Measurements from ENCODE around the gene CDKN1A.

CDKN1A gene

DNA sequence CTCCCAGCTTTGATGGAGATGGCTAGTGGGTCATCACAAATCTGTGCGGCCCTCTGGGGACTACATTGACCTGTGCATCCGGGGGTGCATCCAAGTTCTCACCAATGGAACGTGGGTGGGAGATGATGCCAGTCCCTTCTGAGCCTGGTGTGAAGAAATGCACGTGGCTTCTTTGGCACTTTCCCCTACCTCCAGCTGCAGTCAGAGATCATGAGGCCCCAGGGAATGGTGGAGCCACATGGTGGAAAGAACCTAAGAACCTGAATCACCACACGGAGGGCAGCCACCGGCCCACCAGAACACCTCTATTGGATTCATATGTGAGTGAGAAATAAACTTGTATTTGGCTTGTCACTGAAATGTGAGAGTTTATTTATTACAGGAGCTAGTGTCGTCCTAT lies 9.9 kb upstream of the CDKN1A start:
- H3K4me3 ChIP-seq (ENCODE audit: low read length), result no peak overlapping the region
- peaks cover 31% of the 10 kb centered on the region for H3K4me1 ChIP-seq (ENCODE audit: control insufficient read depth, insufficient read depth, low read length)
- H3K36me3 ChIP-seq (ENCODE audit: control insufficient read depth, insufficient read depth, low read length, severe bottlenecking), result no peaks in the 10 kb centered on the region
- DNase-seq (ENCODE audit: low read depth), result no peak
- H3K9ac ChIP-seq (ENCODE audit: low read length), result no peak overlapping the region
- no peaks in the 10 kb centered on the region for H3K9me3 ChIP-seq (ENCODE audit: control insufficient read depth, low read length)
- H3K27me3 ChIP-seq (replicated peaks; ENCODE audit: control insufficient read depth, insufficient read depth, low read length), result no peaks in the 10 kb centered on the region

DNA sequence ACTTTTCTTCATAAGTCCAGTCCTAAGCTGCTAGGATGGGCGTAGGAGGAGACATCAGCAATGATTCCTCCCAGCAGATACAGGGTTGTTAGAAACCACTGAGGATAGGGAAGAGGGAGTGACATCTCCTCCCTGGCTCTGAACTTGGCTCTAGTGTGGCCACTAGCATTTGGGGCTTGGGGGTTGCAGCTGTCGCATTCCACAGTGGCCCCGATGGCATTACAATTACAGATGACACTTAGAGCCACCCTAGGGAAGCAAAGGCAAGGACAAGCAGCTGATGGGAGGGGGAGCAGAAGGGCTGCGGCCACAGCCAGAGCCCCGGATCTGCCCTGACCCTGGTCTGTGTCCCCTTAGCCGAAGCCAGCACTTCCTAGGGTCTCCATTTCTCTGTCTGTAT lies 9.5 kb upstream of the CDKN1A start:
- H3K27me3 ChIP-seq (replicated peaks; ENCODE audit: control insufficient read depth, insufficient read depth, low read length), result no peaks in the 10 kb centered on the region
- no peak overlapping the region for H3K9ac ChIP-seq (ENCODE audit: low read length)
- no peak overlapping the region for H3K4me3 ChIP-seq (ENCODE audit: low read length)
- DNase-seq (ENCODE audit: low read depth), result no peak
- peaks cover 29% of the 10 kb centered on the region for H3K4me1 ChIP-seq (ENCODE audit: control insufficient read depth, insufficient read depth, low read length)
- no peaks in the 10 kb centered on the region for H3K9me3 ChIP-seq (ENCODE audit: control insufficient read depth, low read length)
- H3K36me3 ChIP-seq (ENCODE audit: control insufficient read depth, insufficient read depth, low read length, severe bottlenecking), result no peaks in the 10 kb centered on the region

DNA sequence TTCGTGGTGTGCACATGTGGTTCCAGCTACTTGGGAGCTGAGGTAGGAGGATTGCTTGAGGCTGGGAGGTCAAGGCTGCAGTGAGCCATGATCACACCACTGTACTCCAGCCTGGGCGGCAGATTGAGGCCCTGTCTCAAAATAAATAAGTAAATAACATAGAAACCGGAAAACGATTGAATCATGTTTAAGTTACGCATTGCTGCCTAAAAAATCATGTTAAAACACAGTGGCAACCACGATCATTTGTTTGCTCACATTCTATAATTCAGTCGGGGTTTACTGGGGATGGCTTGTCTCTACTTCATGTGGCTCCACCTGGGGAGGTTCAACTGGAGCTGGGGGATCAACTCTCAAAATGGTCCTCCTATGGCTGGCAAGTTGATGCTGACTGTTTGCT lies 8.2 kb upstream of the CDKN1A start:
- peaks cover 29% of the 10 kb centered on the region for H3K4me1 ChIP-seq (ENCODE audit: control insufficient read depth, insufficient read depth, low read length)
- no peak overlapping the region for H3K4me3 ChIP-seq (ENCODE audit: low read length)
- H3K9me3 ChIP-seq (ENCODE audit: control insufficient read depth, low read length), result no peaks in the 10 kb centered on the region
- H3K9ac ChIP-seq (ENCODE audit: low read length), result no peak overlapping the region
- no peaks in the 10 kb centered on the region for H3K36me3 ChIP-seq (ENCODE audit: control insufficient read depth, insufficient read depth, low read length, severe bottlenecking)
- H3K27me3 ChIP-seq (replicated peaks; ENCODE audit: control insufficient read depth, insufficient read depth, low read length), result no peaks in the 10 kb centered on the region
- no peak for DNase-seq (ENCODE audit: low read depth)

DNA sequence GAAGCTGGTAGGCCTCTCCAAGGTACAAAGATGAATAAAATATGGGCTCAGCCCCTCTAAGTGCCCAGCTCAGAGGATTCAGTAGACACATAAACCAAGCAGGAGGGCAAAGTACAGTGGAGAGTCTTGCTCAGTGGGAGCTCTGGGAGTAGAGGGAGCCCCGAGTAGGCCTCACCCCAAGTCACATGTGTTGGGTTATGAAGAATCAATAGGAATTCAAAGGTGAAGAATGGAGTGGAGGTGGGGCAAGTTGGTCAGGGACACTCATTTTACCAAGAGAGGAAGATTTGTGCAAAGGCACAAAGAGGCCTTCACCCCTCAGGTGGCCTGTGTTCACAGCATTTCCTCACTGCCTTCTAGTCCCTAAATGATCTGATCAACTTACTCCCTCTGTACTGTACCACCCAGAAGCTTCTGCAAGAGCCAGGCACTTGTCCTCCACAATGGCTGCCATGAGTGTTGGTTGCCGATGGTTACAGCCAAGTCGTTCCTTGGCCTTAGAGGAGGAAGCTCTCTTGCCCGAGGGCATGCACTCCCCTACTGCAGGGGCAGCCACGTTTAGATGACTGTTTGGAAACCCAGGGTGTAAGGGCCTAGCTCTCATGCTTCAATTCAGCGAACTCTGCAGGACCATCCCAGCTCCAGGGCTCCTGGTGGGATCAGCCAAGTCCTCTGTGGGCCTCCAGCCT lies 6.7 kb upstream of the CDKN1A start:
- no peak overlapping the region for H3K4me3 ChIP-seq (ENCODE audit: low read length)
- no peak for DNase-seq (ENCODE audit: low read depth)

DNA sequence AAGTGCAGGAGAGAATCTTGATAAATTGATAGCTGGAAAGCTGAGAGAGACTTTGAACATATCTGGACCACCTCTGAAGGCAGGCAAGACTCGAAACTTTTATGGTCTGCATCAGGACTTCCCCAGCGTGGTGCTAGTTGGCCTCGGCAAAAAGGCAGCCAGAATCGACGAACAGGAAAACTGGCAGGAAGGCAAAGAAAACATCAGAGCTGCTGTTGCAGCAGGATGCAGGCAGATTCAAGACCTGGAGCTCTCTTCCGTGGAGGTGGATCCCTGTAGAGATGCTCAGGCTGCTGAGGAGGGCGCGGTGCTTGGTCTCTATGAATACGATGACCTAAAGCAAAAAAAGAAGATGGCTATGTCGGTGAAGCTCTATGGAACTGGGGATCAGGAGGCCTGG lies 4.6 kb upstream of the CDKN1A start:
- H3K4me3 ChIP-seq (ENCODE audit: low read length), result no peak overlapping the region
- no peaks in the 10 kb centered on the region for H3K9me3 ChIP-seq (ENCODE audit: control insufficient read depth, low read length)
- no peaks in the 10 kb centered on the region for H3K36me3 ChIP-seq (ENCODE audit: control insufficient read depth, insufficient read depth, low read length, severe bottlenecking)
- H3K9ac ChIP-seq (ENCODE audit: low read length), result no peak overlapping the region
- peaks cover 29% of the 10 kb centered on the region for H3K4me1 ChIP-seq (ENCODE audit: control insufficient read depth, insufficient read depth, low read length)
- H3K27me3 ChIP-seq (replicated peaks; ENCODE audit: control insufficient read depth, insufficient read depth, low read length), result no peaks in the 10 kb centered on the region
- no peak for DNase-seq (ENCODE audit: low read depth)

More for the DNA sequence above, 6.7 kb upstream of the CDKN1A start:
- H3K36me3 ChIP-seq (ENCODE audit: control insufficient read depth, insufficient read depth, low read length, severe bottlenecking), result no peaks in the 10 kb centered on the region
- no peaks in the 10 kb centered on the region for H3K27me3 ChIP-seq (replicated peaks; ENCODE audit: control insufficient read depth, insufficient read depth, low read length)
- peaks cover 32% of the 10 kb centered on the region for H3K4me1 ChIP-seq (ENCODE audit: control insufficient read depth, insufficient read depth, low read length)
- no peak overlapping the region for H3K9ac ChIP-seq (ENCODE audit: low read length)
- no peaks in the 10 kb centered on the region for H3K9me3 ChIP-seq (ENCODE audit: control insufficient read depth, low read length)

DNA sequence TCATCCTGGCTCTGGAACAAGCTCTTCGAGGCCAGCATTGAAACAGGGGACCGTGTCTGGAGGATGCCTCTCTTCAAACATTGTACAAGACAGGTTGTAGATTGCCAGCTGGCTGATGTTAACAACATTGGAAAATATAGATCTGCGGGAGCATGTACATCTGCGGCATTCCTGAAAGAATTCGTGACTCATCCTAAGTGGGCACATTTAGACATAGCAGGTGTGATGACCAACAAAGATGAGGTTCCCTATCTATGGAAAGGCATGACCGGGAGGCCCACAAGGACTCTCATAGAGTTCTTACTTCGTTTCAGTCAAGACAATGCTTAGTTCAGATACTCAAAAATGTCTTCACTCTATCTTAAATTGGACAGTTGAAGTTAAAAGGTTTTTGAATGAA lies 3.6 kb upstream of the CDKN1A start:
- Histone ChIP-seq H3K9me3 (ENCODE audit: control insufficient read depth, low read length) (no peaks in the 10 kb centered on the region), H3K36me3 (ENCODE audit: control insufficient read depth, insufficient read depth, low read length, severe bottlenecking) (no peaks in the 10 kb centered on the region), H3K9ac (ENCODE audit: low read length) (no peak overlapping the region), H3K27me3 (replicated peaks; ENCODE audit: control insufficient read depth, insufficient read depth, low read length) (no peaks in the 10 kb centered on the region), H3K4me3 (ENCODE audit: low read length) (no peak overlapping the region), H3K4me1 (ENCODE audit: control insufficient read depth, insufficient read depth, low read length) (peaks cover 26% of the 10 kb centered on the region)
- DNase-seq (ENCODE audit: low read depth), result no peak

DNA sequence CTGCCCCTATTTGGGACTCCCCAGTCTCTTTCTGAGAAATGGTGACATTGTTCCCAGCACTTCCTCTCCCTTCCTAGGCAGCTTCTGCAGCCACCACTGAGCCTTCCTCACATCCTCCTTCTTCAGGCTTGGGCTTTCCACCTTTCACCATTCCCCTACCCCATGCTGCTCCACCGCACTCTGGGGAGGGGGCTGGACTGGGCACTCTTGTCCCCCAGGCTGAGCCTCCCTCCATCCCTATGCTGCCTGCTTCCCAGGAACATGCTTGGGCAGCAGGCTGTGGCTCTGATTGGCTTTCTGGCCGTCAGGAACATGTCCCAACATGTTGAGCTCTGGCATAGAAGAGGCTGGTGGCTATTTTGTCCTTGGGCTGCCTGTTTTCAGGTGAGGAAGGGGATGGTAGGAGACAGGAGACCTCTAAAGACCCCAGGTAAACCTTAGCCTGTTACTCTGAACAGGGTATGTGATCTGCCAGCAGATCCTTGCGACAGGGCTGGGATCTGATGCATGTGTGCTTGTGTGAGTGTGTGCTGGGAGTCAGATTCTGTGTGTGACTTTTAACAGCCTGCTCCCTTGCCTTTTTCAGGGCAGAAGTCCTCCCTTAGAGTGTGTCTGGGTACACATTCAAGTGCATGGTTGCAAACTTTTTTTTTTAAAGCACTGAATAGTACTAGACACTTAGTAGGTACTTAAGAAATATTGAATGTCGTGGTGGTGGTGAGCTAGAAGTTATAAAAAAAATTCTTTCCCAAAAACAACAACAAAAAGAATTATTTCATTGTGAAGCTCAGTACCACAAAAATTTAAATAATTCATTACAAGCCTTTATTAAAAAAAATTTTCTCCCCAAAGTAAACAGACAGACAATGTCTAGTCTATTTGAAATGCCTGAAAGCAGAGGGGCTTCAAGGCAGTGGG lies 2.1 kb upstream of the CDKN1A start:
- Histone ChIP-seq H3K4me1 (ENCODE audit: control insufficient read depth, insufficient read depth, low read length) (peaks cover 31% of the 10 kb centered on the region), H3K4me3 (ENCODE audit: low read length) (peak overlapping the region; percentile 99)
- DNase-seq (ENCODE audit: low read depth), result peak; percentile 59

DNA sequence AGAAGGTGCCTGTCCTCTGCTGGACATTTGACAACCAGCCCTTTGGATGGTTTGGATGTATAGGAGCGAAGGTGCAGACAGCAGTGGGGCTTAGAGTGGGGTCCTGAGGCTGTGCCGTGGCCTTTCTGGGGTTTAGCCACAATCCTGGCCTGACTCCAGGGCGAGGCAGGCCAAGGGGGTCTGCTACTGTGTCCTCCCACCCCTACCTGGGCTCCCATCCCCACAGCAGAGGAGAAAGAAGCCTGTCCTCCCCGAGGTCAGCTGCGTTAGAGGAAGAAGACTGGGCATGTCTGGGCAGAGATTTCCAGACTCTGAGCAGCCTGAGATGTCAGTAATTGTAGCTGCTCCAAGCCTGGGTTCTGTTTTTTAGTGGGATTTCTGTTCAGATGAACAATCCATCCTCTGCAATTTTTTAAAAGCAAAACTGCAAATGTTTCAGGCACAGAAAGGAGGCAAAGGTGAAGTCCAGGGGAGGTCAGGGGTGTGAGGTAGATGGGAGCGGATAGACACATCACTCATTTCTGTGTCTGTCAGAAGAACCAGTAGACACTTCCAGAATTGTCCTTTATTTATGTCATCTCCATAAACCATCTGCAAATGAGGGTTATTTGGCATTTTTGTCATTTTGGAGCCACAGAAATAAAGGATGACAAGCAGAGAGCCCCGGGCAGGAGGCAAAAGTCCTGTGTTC lies 1.3 kb upstream of the CDKN1A start:
- H3K9me3 ChIP-seq (ENCODE audit: control insufficient read depth, low read length), result no peaks in the 10 kb centered on the region
- no peaks in the 10 kb centered on the region for H3K27me3 ChIP-seq (replicated peaks; ENCODE audit: control insufficient read depth, insufficient read depth, low read length)
- H3K36me3 ChIP-seq (ENCODE audit: control insufficient read depth, insufficient read depth, low read length, severe bottlenecking), result peaks cover 10% of the 10 kb centered on the region
- H3K4me3 ChIP-seq (ENCODE audit: low read length), result peak overlapping the region; percentile 99
- H3K4me1 ChIP-seq (ENCODE audit: control insufficient read depth, insufficient read depth, low read length), result peaks cover 38% of the 10 kb centered on the region
- peak; percentile 59 for DNase-seq (ENCODE audit: low read depth)
- peak overlapping the region; percentile 89 for H3K9ac ChIP-seq (ENCODE audit: low read length)

More for the DNA sequence above, 2.1 kb upstream of the CDKN1A start:
- Histone ChIP-seq H3K27me3 (replicated peaks; ENCODE audit: control insufficient read depth, insufficient read depth, low read length) (no peaks in the 10 kb centered on the region), H3K9me3 (ENCODE audit: control insufficient read depth, low read length) (no peaks in the 10 kb centered on the region), H3K9ac (ENCODE audit: low read length) (peak overlapping the region; percentile 89), H3K36me3 (ENCODE audit: control insufficient read depth, insufficient read depth, low read length, severe bottlenecking) (peaks cover 6% of the 10 kb centered on the region)

DNA sequence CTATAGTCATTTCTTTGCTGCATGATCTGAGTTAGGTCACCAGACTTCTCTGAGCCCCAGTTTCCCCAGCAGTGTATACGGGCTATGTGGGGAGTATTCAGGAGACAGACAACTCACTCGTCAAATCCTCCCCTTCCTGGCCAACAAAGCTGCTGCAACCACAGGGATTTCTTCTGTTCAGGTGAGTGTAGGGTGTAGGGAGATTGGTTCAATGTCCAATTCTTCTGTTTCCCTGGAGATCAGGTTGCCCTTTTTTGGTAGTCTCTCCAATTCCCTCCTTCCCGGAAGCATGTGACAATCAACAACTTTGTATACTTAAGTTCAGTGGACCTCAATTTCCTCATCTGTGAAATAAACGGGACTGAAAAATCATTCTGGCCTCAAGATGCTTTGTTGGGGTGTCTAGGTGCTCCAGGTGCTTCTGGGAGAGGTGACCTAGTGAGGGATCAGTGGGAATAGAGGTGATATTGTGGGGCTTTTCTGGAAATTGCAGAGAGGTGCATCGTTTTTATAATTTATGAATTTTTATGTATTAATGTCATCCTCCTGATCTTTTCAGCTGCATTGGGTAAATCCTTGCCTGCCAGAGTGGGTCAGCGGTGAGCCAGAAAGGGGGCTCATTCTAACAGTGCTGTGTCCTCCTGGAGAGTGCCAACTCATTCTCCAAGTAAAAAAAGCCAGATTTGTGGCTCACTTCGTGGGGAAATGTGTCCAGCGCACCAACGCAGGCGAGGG lies 594 bp upstream of the CDKN1A start:
- Histone ChIP-seq H3K9me3 (ENCODE audit: control insufficient read depth, low read length) (no peaks in the 10 kb centered on the region), H3K4me3 (ENCODE audit: low read length) (peak overlapping the region; percentile 99), H3K27me3 (replicated peaks; ENCODE audit: control insufficient read depth, insufficient read depth, low read length) (no peaks in the 10 kb centered on the region), H3K4me1 (ENCODE audit: control insufficient read depth, insufficient read depth, low read length) (peaks cover 45% of the 10 kb centered on the region), H3K9ac (ENCODE audit: low read length) (peak overlapping the region; percentile 89), H3K36me3 (ENCODE audit: control insufficient read depth, insufficient read depth, low read length, severe bottlenecking) (peaks cover 17% of the 10 kb centered on the region)
- peak; percentile 36 for DNase-seq (ENCODE audit: low read depth)

DNA sequence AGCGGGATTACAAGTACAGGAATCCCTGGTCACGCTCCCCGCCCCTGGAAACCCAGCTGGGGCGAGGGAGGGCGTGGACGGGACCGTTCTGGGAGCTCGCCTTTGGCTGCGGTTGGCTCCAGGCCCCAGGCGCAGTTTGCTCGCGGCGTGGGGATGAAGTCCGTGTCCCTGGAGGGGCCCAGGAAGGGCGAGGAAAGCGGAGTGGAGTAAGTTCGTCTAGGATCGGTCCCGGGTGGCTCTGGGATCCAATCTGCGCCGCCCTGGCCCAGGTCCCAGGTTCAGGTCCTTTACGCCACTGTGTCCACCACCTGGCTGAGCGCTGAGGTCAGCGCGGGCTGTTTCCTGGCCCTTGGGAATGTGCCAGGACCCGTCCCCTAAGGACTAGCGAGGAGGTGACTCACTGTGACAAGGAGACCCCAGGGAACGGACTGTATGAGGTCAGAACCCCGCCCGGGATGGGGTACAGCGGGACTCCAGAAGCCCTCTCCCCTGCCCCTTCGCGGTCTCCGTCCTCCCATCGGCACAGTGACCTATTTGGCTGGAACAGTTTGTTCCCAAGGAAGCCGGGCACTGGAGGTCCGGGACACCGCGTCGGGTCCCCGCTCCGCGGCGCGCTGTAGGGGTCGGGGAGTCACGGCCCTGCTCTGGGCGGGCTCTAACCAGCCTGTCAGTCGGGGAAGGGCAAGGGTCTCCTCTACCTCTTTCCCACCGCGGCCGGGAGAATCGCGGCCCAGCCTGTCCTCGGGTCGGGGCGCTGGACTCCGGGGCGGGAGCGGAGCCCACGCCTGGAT lies 724 bp downstream of the CDKN1A start:
- Histone ChIP-seq H3K27me3 (replicated peaks; ENCODE audit: control insufficient read depth, insufficient read depth, low read length) (no peaks in the 10 kb centered on the region), H3K4me1 (ENCODE audit: control insufficient read depth, insufficient read depth, low read length) (peaks cover 54% of the 10 kb centered on the region), H3K4me3 (ENCODE audit: low read length) (peak overlapping the region; percentile 99), H3K9ac (ENCODE audit: low read length) (peak overlapping the region; percentile 100), H3K9me3 (ENCODE audit: control insufficient read depth, low read length) (no peaks in the 10 kb centered on the region), H3K36me3 (ENCODE audit: control insufficient read depth, insufficient read depth, low read length, severe bottlenecking) (peaks cover 31% of the 10 kb centered on the region)
- DNase-seq (ENCODE audit: low read depth), result peak; percentile 59

All from adipocyte (in vitro differentiated cells).